Endodermal cell (in vitro differentiated cells): ENCODE measurements around the gene SLC44A1. TPM values are rescaled to one million over a fixed set of nuclear protein-coding genes. Genes with fewer than 3 reads are reported as not detected.

Source experiments
- DNase-seq: peaks from one replicate; pipeline ENCODE4 v3.0.0-alpha.2; 2017
- H3K27ac ChIP-seq: 2 replicates; pipeline ENCODE4 v1.5.1; 2013; ENCODE audit warnings: mild to moderate bottlenecking, low read depth, low read length, moderate library complexity
- H3K27me3 ChIP-seq: 2 replicates; pipeline ENCODE4 v1.6.1; 2013; ENCODE audit warnings: mild to moderate bottlenecking, low read length, moderate library complexity; ENCODE audit not compliant: insufficient read depth, control insufficient read depth, poor library complexity, severe bottlenecking
- H3K36me3 ChIP-seq: 2 replicates; pipeline ENCODE4 v1.7.0; 2013; ENCODE audit warnings: mild to moderate bottlenecking, low read length, moderate library complexity; ENCODE audit not compliant: control insufficient read depth, insufficient read depth
- H3K4me1 ChIP-seq: one replicate; pipeline ENCODE4 v1.7.0; 2013; ENCODE audit warnings: low read length; ENCODE audit not compliant: control insufficient read depth, insufficient read depth
- H3K4me3 ChIP-seq: 2 replicates; pipeline ENCODE4 v1.5.1; 2013; ENCODE audit warnings: mild to moderate bottlenecking, low read length, moderate library complexity
- H3K9ac ChIP-seq: 2 replicates; pipeline ENCODE4 v1.6.1; 2013; ENCODE audit warnings: mild to moderate bottlenecking, low read length, moderate library complexity; ENCODE audit not compliant: poor library complexity, severe bottlenecking; ENCODE audit errors: extremely low read depth
- H3K9me3 ChIP-seq: 2 replicates; pipeline ENCODE4 v1.6.1; 2013; ENCODE audit warnings: mild to moderate bottlenecking, low read length, moderate library complexity; ENCODE audit not compliant: control insufficient read depth
- H3K27ac Mint-ChIP-seq: 2 replicates; pipeline ENCODE4 v1.8.0; 2020; ENCODE audit warnings: mixed read lengths
- H3K27me3 Mint-ChIP-seq: 2 replicates; pipeline ENCODE4 v1.8.0; 2021; ENCODE audit warnings: mild to moderate bottlenecking, mixed read lengths; ENCODE audit not compliant: insufficient read depth
- H3K36me3 Mint-ChIP-seq: 2 replicates; pipeline ENCODE4 v1.8.0; 2020; ENCODE audit warnings: low read depth, mixed read lengths
- H3K4me1 Mint-ChIP-seq: 2 replicates; pipeline ENCODE4 v1.8.0; 2020; ENCODE audit warnings: mixed read lengths
- H3K4me3 Mint-ChIP-seq: 2 replicates; pipeline ENCODE4 v1.8.0; 2020; ENCODE audit warnings: mild to moderate bottlenecking, moderate library complexity, mixed read lengths
- H3K9me3 Mint-ChIP-seq: 2 replicates; pipeline ENCODE4 v1.8.0; 2020; ENCODE audit warnings: mild to moderate bottlenecking, mixed read lengths
- WGBS, 2 experiments: methylation state at CpG; one replicate each; pipeline versions ENCODE4 v1.1.5 to v1.1.7; 2013; ENCODE audit warnings: missing lambda C conversion rate in 2 of 2, mixed read lengths in 1 of 2; ENCODE audit not compliant: insufficient coverage in 1 of 2, insufficient read length in 1 of 2; 5-methylcytosine and 5-hydroxymethylcytosine counted together
- total RNA-seq, 2 donors: library from RNA; stranded (reverse); fragmentation: NEBNext Ultra II Directional in 1 of 2; extraction: Animal tissue kit (Norgen Biotek cat#: 25700) in 1 of 2; gene quantifications; 2 replicates in 1 of 2; 3 replicates in 1 of 2; pipeline ENCODE4 v1.2.1, GENCODE V29; 2021
- TF ChIP-seq, protein P1 (sequence below): fragments of 200-600 bp; sonication (generic); conservative IDR thresholded peaks from 2 replicates; pipeline ENCODE4 v1.5.0; 2021; ENCODE audit warnings: antibody characterized with exemption, mild to moderate bottlenecking

SLC44A1 gene
- total RNA-seq, 2 donors from 2014 or later = 69.7 to 73.4 TPM

DNA sequence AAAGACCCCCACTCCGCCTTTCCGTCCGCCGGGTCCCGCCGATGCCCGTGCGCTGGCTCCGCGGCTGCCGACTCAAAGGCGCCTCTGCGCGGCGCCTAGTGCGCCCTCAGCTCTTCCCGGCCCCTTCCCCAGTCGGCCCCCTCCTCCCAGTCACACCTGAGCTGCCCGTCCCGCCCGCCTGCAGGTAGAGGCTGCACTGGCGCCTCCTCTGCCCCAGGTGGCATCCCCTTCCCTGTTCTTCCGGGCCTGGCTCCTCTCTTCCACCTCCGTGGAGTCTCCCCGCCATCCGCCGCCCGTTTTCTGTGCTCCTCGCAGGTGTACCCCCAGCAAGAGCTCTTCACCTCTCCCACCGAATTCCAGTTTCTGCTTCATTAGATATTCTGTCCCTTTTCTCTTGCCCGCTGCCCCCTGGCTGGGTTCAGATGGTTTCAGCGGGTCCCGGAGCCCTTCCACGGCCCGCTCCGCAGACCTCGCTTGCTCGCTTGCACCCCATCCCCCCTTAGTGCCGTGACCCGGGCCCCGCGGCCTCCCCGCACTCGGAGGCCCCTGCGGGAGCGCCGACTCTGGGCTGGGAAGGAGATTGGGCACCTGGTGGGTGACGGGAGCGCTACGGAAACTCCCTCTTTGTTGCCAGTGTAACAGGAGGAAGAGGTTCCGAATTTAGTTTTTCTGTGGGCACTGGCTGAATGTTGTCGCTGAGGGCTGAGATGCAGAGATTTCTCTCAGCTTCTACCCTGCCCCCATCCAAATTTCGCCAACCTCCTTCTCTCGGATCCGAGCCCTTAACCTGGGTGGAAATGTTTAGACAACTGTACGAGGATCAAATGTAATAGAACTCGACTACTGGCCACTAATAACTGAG lies 809 bp downstream of the SLC44A1 start:
- TF ChIP-seq, protein P1, sequence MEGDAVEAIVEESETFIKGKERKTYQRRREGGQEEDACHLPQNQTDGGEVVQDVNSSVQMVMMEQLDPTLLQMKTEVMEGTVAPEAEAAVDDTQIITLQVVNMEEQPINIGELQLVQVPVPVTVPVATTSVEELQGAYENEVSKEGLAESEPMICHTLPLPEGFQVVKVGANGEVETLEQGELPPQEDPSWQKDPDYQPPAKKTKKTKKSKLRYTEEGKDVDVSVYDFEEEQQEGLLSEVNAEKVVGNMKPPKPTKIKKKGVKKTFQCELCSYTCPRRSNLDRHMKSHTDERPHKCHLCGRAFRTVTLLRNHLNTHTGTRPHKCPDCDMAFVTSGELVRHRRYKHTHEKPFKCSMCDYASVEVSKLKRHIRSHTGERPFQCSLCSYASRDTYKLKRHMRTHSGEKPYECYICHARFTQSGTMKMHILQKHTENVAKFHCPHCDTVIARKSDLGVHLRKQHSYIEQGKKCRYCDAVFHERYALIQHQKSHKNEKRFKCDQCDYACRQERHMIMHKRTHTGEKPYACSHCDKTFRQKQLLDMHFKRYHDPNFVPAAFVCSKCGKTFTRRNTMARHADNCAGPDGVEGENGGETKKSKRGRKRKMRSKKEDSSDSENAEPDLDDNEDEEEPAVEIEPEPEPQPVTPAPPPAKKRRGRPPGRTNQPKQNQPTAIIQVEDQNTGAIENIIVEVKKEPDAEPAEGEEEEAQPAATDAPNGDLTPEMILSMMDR = peak; percentile 76
- Histone ChIP-seq H3K4me3 (peak overlapping the region; percentile 91), H3K27me3 (no peaks in the 10 kb centered on the region), H3K36me3 (no peaks in the 10 kb centered on the region), H3K4me1 (peaks cover 14% of the 10 kb centered on the region), H3K9ac (peak overlapping the region; percentile 60), H3K9me3 (no peaks in the 10 kb centered on the region), H3K27ac (no peak overlapping the region)
- peaks cover 56% of the 10 kb centered on the region for H3K4me1 Mint-ChIP-seq
- H3K27ac Mint-ChIP-seq = peak overlapping the region; percentile 96
- no peaks in the 10 kb centered on the region for H3K27me3 Mint-ChIP-seq
- 0% methylated on average over 13 to 56 of the region's 57 CpGs for WGBS, 2 experiments
- H3K4me3 Mint-ChIP-seq = peak overlapping the region; percentile 95
- no peaks in the 10 kb centered on the region for H3K9me3 Mint-ChIP-seq
- no peaks in the 10 kb centered on the region for H3K36me3 Mint-ChIP-seq
- peak; percentile 95 for DNase-seq

DNA sequence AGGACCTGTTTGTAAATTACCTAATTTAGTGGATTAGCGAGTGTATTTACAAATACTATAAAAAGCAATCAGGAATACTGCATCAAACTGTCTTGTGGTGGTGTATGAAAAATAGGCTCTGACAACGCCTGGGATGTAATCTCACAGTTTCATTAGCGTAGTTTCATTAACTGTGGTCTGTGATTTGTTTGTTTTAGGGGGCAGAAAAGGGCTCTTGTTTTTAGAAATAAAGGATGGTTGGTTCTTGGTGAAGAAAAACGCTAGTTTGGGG lies 1.4 kb downstream of the SLC44A1 start:
- Mint-ChIP-seq H3K9me3 (no peaks in the 10 kb centered on the region), H3K4me3 (peak overlapping the region; percentile 95), H3K4me1 (peaks cover 52% of the 10 kb centered on the region), H3K27me3 (no peaks in the 10 kb centered on the region), H3K36me3 (no peaks in the 10 kb centered on the region), H3K27ac (peak overlapping the region; percentile 96)
- no peaks in the 10 kb centered on the region for H3K36me3 ChIP-seq
- H3K4me3 ChIP-seq = peak overlapping the region; percentile 91
- H3K9me3 ChIP-seq = no peaks in the 10 kb centered on the region
- no peak overlapping the region for H3K27ac ChIP-seq
- H3K9ac ChIP-seq = peak overlapping the region; percentile 60
- 13 to 40% methylated on average over 1 to 4 of the region's 4 CpGs for WGBS, 2 experiments
- DNase-seq = no peak
- H3K27me3 ChIP-seq = no peaks in the 10 kb centered on the region
- TF ChIP-seq, protein P1 = no peak
- peaks cover 14% of the 10 kb centered on the region for H3K4me1 ChIP-seq

DNA sequence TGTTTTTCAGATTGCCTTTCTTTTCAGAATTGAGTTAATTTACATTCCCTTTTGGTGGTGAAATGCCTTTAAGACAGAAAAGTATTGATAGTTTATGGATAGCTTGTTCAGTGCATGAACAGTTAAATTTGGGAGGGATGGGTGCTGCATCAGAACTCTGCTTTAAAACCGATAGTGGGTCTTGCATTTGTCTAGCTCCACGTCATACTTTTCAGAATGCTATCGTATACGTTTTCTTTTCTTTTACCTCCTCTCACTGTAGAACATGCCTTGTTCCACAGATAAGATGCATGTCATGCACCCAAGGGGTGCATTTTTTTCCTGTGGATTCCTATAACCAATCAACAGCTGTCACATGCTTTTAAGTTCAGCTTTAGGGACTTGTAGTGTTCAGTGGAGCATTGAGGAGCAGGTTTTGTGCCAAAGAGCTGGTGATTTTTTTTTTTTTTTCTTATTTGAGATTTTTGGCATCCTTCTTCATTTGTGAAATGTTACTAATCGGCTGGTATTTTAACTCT lies 2.3 kb downstream of the SLC44A1 start:
- H3K27ac ChIP-seq = no peak overlapping the region
- TF ChIP-seq, protein P1 = no peak
- WGBS, 2 experiments = 80 to 81% methylated on average over 4 to 5 of the region's 5 CpGs
- peaks cover 8% of the 10 kb centered on the region for H3K4me1 ChIP-seq
- Mint-ChIP-seq H3K4me3 (peak overlapping the region; percentile 95), H3K27me3 (no peaks in the 10 kb centered on the region), H3K27ac (no peak overlapping the region), H3K36me3 (no peaks in the 10 kb centered on the region), H3K9me3 (no peaks in the 10 kb centered on the region), H3K4me1 (peaks cover 52% of the 10 kb centered on the region)
- no peak for DNase-seq
- H3K36me3 ChIP-seq = no peaks in the 10 kb centered on the region
- H3K9ac ChIP-seq = no peak overlapping the region
- H3K4me3 ChIP-seq = peak overlapping the region; percentile 91
- no peaks in the 10 kb centered on the region for H3K9me3 ChIP-seq
- no peaks in the 10 kb centered on the region for H3K27me3 ChIP-seq
